Measurements from ENCODE around the gene FTO.

- TF ChIP-seq GATA3 (IDR thresholded peaks at IDR 0.05; ENCODE audit: low read depth, low read length) = no peak
- no peak for TF ChIP-seq GATA2 (IDR thresholded peaks at IDR 0.05; ENCODE audit: low read depth, low read length)
These were observed 118.1 kb downstream of the FTO start for GRCh38 chr16:53821957-53822625.
